Muscle layer of colon (tissue), 2 donors: Measurements from ENCODE around the gene ZYG11A.

Experiments used
- H3K27ac ChIP-seq: one replicate; pipeline ENCODE4 v1.7.0; 2013; ENCODE audit warnings: low read depth, mild to moderate bottlenecking, low read length, moderate library complexity
- H3K27me3 ChIP-seq, 2 donors: one replicate each; pipeline ENCODE4 v1.7.0; 2013; ENCODE audit warnings: low read length in 2 of 2, mild to moderate bottlenecking in 2 of 2; ENCODE audit not compliant: insufficient read depth in 2 of 2, control insufficient read depth in 1 of 2
- H3K36me3 ChIP-seq: one replicate; pipeline ENCODE4 v1.7.0; 2013; ENCODE audit warnings: mild to moderate bottlenecking, low read length; ENCODE audit not compliant: insufficient read depth
- H3K4me1 ChIP-seq: one replicate; pipeline ENCODE4 v1.7.0; 2013; ENCODE audit warnings: mild to moderate bottlenecking, low read length; ENCODE audit not compliant: insufficient read depth
- H3K4me3 ChIP-seq, 2 donors: one replicate each; pipeline ENCODE4 v1.7.0; 2013; ENCODE audit warnings: low read length in 2 of 2, low read depth in 1 of 2, mild to moderate bottlenecking in 1 of 2, moderate library complexity in 1 of 2
- H3K9ac ChIP-seq: one replicate; pipeline ENCODE4 v1.7.0; 2013; ENCODE audit warnings: low read length
- H3K9me3 ChIP-seq: one replicate; pipeline ENCODE4 v1.7.0; 2013; ENCODE audit warnings: mild to moderate bottlenecking, low read length
- donor health status: abdominal sarcoma.
- donor health status: Adenocarcinoma of cecum.

Gene ZYG11A

GRCh38 chr1:52907068-52907811 lies 64.7 kb downstream of the ZYG11A start:
- H3K4me1 ChIP-seq: no peaks in the 10 kb centered on the region
- H3K27me3 ChIP-seq: no peaks in the 10 kb centered on the region
- H3K27ac ChIP-seq: no peak overlapping the region
- H3K9me3 ChIP-seq: no peaks in the 10 kb centered on the region
- peaks cover 4% of the 10 kb centered on the region for H3K36me3 ChIP-seq
- H3K4me3 ChIP-seq: no peak overlapping the region
- H3K9ac ChIP-seq: no peak overlapping the region

GRCh38 chr1:52907812-52908153 lies 65.2 kb downstream of the ZYG11A start:
- Histone ChIP-seq H3K4me1 (no peaks in the 10 kb centered on the region), H3K27me3 (no peaks in the 10 kb centered on the region), H3K4me3 (no peak overlapping the region), H3K9ac (no peak overlapping the region), H3K36me3 (peaks cover 4% of the 10 kb centered on the region), H3K9me3 (no peaks in the 10 kb centered on the region), H3K27ac (no peak overlapping the region)

- Histone ChIP-seq H3K9ac (no peak overlapping the region), H3K36me3 (peaks cover 4% of the 10 kb centered on the region), H3K9me3 (no peaks in the 10 kb centered on the region), H3K4me3 (no peak overlapping the region), H3K27ac (no peak overlapping the region), H3K27me3 (no peaks in the 10 kb centered on the region), H3K4me1 (no peaks in the 10 kb centered on the region)
These were observed 69.0 kb downstream of the ZYG11A start for GRCh38 chr1:52911541-52911940.

GRCh38 chr1:52913014-52913413 lies 70.5 kb downstream of the ZYG11A start:
- H3K27ac ChIP-seq: no peak overlapping the region
- no peak overlapping the region for H3K9ac ChIP-seq
- no peaks in the 10 kb centered on the region for H3K27me3 ChIP-seq

GRCh38 chr1:52913537-52913936 lies 71.0 kb downstream of the ZYG11A start:
- H3K4me1 ChIP-seq: no peaks in the 10 kb centered on the region
- H3K27ac ChIP-seq: no peak overlapping the region
- no peak overlapping the region for H3K9ac ChIP-seq
- no peaks in the 10 kb centered on the region for H3K27me3 ChIP-seq
- H3K9me3 ChIP-seq: no peaks in the 10 kb centered on the region
- H3K4me3 ChIP-seq: no peak overlapping the region
- no peaks in the 10 kb centered on the region for H3K36me3 ChIP-seq

More at GRCh38 chr1:52913014-52913413, 70.5 kb downstream of the ZYG11A start:
- H3K36me3 ChIP-seq: peaks cover 1% of the 10 kb centered on the region
- H3K9me3 ChIP-seq: no peaks in the 10 kb centered on the region
- H3K4me3 ChIP-seq: no peak overlapping the region
- H3K4me1 ChIP-seq: no peaks in the 10 kb centered on the region

- Histone ChIP-seq H3K36me3 (no peaks in the 10 kb centered on the region), H3K4me1 (no peaks in the 10 kb centered on the region), H3K9ac (no peak overlapping the region), H3K9me3 (no peaks in the 10 kb centered on the region), H3K27ac (no peak overlapping the region), H3K27me3 (no peaks in the 10 kb centered on the region), H3K4me3 (no peak overlapping the region)
These were observed 71.9 kb downstream of the ZYG11A start for GRCh38 chr1:52914463-52914862.

GRCh38 chr1:52915211-52915854 lies 72.8 kb downstream of the ZYG11A start:
- Histone ChIP-seq H3K27me3 (no peaks in the 10 kb centered on the region), H3K36me3 (no peaks in the 10 kb centered on the region), H3K27ac (no peak overlapping the region), H3K9ac (no peak overlapping the region), H3K9me3 (no peaks in the 10 kb centered on the region), H3K4me1 (no peaks in the 10 kb centered on the region), H3K4me3 (no peak overlapping the region)

GRCh38 chr1:52915855-52916220 lies 73.3 kb downstream of the ZYG11A start:
- Histone ChIP-seq H3K9ac (no peak overlapping the region), H3K27ac (no peak overlapping the region), H3K4me1 (no peaks in the 10 kb centered on the region), H3K36me3 (no peaks in the 10 kb centered on the region), H3K4me3 (no peak overlapping the region), H3K9me3 (no peaks in the 10 kb centered on the region), H3K27me3 (no peaks in the 10 kb centered on the region)

- no peak overlapping the region for H3K9ac ChIP-seq
- H3K36me3 ChIP-seq: no peaks in the 10 kb centered on the region
- no peaks in the 10 kb centered on the region for H3K9me3 ChIP-seq
- no peaks in the 10 kb centered on the region for H3K27me3 ChIP-seq
- no peak overlapping the region for H3K27ac ChIP-seq
- H3K4me3 ChIP-seq: no peak overlapping the region
- no peaks in the 10 kb centered on the region for H3K4me1 ChIP-seq
These were observed 73.8 kb downstream of the ZYG11A start for GRCh38 chr1:52916241-52916975.

- Histone ChIP-seq H3K9me3 (no peaks in the 10 kb centered on the region), H3K27me3 (no peaks in the 10 kb centered on the region), H3K27ac (no peak overlapping the region), H3K4me1 (no peaks in the 10 kb centered on the region), H3K36me3 (no peaks in the 10 kb centered on the region), H3K4me3 (no peak overlapping the region), H3K9ac (no peak overlapping the region)
These were observed 74.6 kb downstream of the ZYG11A start for GRCh38 chr1:52917156-52917555.

GRCh38 chr1:52917581-52917980 lies 75.0 kb downstream of the ZYG11A start:
- Histone ChIP-seq H3K4me1 (no peaks in the 10 kb centered on the region), H3K36me3 (no peaks in the 10 kb centered on the region), H3K9ac (no peak overlapping the region), H3K27ac (no peak overlapping the region), H3K9me3 (no peaks in the 10 kb centered on the region), H3K4me3 (no peak overlapping the region), H3K27me3 (no peaks in the 10 kb centered on the region)
